HG03520 (cell line): ENCODE measurements around the gene HPCAL1.

Source experiments
- ATAC-seq: cut with Tn5 transposase; IDR thresholded peaks from one replicate; pipeline ENCODE4 v1.9.1; 2021; ENCODE audit warnings: mild to moderate bottlenecking, moderate library complexity; ENCODE audit not compliant: unreplicated experiment

HPCAL1 gene

GRCh38 chr2:10300997-10301940 is 1.4 kb upstream of the HPCAL1 start:
- ATAC-seq = no peak

GRCh38 chr2:10301941-10302478 is 694 bp upstream of the HPCAL1 start:
- no peak for ATAC-seq

DNA sequence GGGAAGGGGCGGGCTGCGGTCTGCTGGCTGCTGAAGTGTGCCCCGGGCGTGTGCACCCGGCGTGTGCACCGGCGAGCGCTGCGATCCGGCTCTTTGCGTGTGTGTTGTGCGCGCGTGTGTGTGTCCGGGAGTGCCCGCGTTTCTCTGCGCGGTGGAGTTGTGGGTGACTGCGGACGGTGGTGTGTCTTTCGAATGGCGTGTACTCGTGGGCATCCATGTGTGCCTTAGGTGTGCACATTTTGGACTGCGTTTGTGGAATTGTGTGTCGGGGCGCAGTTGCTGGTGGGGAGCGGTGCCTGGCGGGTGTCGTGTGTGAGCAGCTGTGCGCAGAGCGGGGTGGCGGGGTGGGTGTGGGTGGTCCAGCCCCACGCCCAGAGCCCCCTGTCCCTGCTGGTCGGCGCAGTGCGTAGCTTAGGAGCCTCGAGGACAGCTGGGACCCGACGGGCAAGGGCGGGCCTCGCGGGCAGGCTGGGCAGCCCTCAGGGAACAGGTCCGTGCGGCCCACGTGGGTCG is 533 bp downstream of the HPCAL1 start:
- no peak for ATAC-seq

DNA sequence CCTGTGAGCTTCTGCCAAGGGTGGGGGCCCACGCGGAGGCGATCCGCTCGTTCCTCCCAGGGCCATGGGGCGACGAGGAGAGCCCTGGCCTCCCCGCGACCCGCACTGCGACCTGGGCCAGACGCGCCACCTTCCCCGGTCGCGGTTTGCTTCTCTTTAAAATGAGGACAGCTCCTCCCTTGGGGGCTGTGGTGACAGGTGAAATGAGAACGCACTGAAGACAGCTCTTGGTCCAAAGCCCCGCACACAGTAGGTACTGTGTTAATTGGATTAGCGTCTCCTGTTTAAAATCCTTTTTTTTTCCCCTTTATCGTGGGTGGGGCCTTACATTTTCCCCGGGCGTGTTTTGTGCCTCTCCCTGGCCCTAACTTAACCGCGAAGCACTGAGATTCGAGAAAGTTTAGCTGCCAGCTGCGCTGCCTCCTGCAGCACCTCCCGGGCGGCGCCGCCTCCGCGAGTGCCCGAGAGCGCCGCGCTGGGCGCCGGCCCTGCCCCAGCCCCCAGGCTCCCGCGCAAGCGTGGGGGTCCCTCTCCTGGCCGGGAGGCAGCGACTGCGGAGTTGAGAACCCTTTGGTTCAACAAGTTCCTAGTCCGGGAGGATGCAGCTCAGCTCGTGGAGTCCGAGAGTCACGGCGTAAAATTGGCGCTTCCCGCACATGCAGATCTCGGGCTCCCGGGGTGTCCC is 1.1 kb downstream of the HPCAL1 start:
- no peak for ATAC-seq

DNA sequence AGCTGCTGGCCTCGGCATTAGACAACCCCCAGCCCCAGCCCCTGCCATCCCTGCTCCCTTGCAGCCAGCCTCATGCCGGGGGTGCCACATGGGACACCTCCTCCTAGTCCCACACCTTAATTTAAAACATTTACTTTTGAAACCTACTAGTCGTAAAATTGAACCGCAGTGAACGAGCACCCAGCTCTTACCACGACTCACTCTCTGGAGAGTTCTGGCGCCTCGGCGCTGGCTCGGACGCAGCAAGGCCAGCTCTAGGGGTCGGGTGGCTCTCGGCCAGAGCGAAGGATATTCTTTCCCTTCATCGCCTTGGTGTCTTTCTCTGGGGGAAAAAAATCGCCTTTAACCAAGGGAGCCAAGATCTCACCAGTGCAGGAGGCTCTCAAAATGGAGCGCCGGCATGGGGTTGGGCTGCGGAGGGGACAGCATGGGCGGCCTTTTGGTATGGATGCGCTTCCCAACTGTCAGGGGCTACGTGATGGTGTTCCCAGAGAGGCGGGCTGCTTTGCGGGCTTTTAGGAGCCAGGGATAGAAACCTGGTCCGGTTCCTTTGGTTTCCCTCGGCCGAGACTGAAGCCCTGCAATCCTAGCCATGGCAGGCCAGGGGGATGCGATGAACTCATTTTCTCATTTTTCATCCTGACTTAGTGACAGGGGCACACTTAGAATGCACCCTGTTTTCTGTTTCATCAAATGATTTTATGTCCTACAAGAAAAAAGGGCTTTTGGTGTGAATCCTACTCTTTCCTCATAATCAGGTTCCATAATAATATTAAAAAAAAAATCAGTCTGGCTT is 2.0 kb downstream of the HPCAL1 start:
- no peak for ATAC-seq

DNA sequence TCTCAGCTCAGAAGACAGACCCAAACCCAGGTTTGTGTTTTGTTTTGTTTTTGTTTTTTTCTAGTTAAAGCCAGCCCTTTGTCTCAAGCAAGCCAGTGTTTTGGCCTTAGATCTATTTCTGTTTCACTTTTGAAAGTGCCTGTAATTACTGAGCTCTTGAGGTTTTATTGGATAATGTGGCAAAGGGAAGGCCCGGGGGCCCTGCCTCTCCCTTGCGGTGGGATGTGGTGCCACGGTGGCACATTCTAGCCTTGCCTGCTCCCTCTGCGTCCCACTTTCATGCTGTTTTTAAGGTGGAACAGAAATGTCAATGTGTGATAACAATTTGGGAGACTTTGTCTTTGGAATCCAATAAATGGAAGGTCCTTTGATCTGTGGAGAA is 2.5 kb downstream of the HPCAL1 start:
- no peak for ATAC-seq

DNA sequence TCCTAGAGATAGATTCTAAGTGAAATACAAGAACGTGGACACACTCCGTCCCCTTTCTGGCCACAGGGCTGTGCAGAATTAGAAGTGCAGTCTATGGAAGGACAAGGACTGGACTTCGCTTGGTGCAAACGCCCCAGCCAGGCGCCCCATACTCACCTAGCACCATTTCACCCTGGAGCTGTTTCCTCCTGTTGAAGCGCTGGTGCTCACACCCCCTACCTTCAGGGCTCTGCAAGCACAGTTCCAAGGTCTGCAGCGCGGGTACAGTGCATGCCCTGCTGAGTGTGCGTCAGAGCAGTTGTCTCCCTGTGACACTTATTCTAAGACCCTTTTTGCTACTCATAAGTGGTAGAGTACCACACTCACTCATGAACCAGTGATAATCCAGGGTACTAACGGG is 3.0 kb downstream of the HPCAL1 start:
- ATAC-seq = no peak

DNA sequence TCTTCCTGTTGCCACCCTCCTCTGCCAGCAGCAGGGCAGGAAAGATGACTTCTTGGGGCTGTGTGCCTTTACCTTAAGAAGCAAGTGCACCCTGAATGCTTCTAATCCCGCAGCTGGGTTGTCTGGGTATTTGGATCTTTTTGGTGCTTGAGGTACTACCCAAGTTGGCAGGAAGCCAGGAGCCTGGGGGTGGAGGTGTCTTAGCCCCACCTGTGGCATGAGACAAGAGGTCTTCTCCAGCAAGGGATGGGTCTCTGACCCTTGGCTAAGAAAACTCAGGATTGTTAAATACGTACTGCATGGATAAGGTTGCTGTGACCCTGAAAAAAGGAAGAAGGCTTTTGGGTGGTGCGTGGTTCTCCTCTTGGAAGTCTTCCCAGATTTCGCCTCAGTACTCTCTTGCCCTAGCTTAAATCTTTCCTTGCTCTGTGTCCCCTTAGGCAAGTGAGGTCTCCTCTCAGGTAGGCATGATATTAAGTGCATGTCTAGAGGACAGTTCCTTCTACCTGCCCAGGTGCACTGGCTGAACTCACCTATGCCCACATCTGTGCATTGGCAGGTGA is 4.3 kb downstream of the HPCAL1 start:
- no peak for ATAC-seq

- no peak for ATAC-seq
These were observed 5.0 kb downstream of the HPCAL1 start for GRCh38 chr2:10307561-10308156.

- ATAC-seq = no peak
These were observed 6.2 kb downstream of the HPCAL1 start for GRCh38 chr2:10308866-10309265.

- ATAC-seq = no peak
These were observed 6.6 kb downstream of the HPCAL1 start for GRCh38 chr2:10309286-10309685.

- no peak for ATAC-seq
These were observed 7.7 kb downstream of the HPCAL1 start for GRCh38 chr2:10310309-10310888.

DNA sequence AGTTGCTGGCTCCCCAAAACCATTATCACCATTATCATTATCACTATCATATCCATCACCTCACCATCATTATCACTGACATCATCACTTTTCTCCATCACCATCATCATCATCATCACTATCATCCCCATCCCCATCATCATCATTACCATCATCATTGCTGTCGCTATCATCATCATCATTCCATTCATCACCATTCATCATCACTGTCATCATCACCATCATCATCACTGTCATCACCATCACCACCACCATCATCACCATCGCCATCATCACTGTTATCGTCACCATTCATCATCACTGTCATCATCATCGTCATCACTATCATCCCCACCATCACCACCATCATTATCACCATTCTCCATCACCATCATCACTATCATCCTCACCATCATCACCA is 9.0 kb downstream of the HPCAL1 start:
- no peak for ATAC-seq

DNA sequence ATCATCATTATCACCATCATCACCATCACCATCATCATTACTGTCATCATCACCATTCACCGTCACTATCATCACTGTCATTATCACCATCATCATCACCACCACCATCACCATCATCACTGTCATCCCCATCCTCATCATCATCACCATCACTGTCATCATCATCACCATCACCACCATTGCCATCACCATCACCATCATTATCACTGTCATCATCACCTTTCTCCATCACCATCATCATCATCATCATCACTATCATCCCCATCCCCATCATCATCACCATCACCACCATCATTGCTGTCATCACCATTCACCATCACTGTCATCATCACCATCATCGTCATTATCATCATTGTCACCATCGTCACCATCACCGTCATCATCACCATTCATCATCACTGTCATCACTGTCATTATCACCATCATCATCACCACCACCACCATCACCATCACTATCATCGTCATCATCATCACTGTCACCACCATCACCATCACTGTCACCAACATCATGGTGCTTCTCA is 9.8 kb downstream of the HPCAL1 start:
- ATAC-seq = no peak

DNA sequence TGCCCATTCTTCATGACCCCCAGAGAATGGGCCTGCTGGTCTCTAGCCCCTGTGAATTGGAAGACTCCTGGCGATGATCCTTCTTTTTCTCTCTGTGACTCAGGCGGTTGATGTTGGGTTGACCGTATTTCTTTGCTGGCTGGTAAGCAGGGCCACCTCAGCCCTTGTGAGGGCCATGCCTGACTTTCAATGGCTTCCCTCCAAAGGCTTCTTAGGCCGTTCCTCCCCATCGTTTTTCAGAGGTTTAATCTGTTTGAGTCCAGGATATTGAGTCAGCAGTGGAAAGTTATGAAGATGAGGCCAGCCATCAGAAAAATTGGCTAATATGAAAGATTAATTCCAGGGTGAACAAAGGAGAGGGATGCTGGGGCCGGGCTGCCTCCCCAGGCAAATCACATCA is 13.6 kb downstream of the HPCAL1 start:
- ATAC-seq = no peak

- ATAC-seq = no peak
These were observed 14.2 kb downstream of the HPCAL1 start for GRCh38 chr2:10316860-10317259.

- ATAC-seq = no peak
These were observed 14.9 kb downstream of the HPCAL1 start for GRCh38 chr2:10317646-10318045.

- ATAC-seq = no peak
These were observed 15.6 kb downstream of the HPCAL1 start for GRCh38 chr2:10318345-10318744.

GRCh38 chr2:10319892-10320574 is 17.3 kb downstream of the HPCAL1 start:
- ATAC-seq = no peak
